ENCODE measurements around the gene AATK.

- TF ChIP-seq CTCF (IDR thresholded peaks at IDR 0.05) = no peak
- TF ChIP-seq POLR2A (IDR thresholded peaks at IDR 0.05) = no peak
- no peak for TF ChIP-seq EP300 (IDR thresholded peaks at IDR 0.05)
- TF ChIP-seq POLR2AphosphoS5 (IDR thresholded peaks at IDR 0.05) = no peak
Measured at GRCh38 chr17:81106716-81107115, 59.3 kb downstream of the AATK start.

Data from upper lobe of left lung (tissue), 4 donors.